CD4-positive, alpha-beta T cell treated with Interleukin-17A for 4 hours (primary cell): Measurements from ENCODE around the gene NT5C.
"Not testable (repeated sequence)": the region's sequence is repeated elsewhere in the genome, so short reads cannot be mapped to it uniquely, and the experiment has no call there.

Source experiments
- DNase-seq: peaks from one replicate; pipeline ENCODE4 v3.0.0-alpha.2; 2020; ENCODE audit warnings: mixed read lengths

NT5C gene

GRCh38 chr17:75142236-75142971 is 10.9 kb upstream of the NT5C start:
- no peak for DNase-seq

DNA sequence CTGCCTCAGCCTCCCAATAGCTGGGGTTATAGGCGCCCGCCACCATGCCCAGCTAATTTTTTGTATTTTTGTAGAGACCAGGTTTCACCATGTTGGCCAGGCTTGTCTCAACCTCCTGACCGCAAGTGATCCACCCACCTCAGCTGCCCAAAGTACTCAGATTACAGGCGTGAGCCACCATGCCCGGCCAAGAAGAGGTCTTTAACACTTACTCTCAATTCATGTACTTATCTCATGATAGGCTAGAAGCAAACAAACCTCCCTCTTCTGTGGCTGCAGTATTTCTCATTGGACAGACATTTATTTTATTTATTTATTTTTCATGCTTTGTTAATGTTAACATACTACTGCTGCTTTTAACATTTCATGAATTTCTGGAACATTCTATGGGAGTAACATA is 7.0 kb upstream of the NT5C start:
- no peak for DNase-seq

- DNase-seq, result not testable (repeated sequence)
Measured at GRCh38 chr17:75137762-75138161, 6.2 kb upstream of the NT5C start.

- DNase-seq, result no peak
Measured at GRCh38 chr17:75135946-75136345, 4.4 kb upstream of the NT5C start.

DNA sequence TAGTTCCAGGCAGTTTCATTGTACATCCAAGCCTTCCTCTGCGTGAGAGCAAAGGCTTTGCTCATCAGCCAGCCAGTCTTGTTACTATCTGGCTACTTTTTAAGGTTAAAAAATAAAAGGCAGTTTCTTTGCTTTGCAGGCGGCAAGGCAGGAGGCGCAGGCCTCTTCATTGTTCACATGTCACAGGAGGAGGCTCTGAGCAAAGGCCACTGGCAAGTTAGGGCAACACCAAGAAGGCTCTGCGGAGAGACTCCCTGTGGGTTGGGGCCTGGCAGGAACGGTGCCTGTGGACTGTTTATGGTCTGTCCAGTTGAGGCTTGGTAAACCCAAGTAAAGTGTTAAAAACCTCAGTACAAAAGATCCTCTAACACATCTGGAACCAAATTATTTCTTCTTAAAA is 3.9 kb upstream of the NT5C start:
- no peak for DNase-seq

- DNase-seq, result not testable (repeated sequence)
Measured at GRCh38 chr17:75133607-75134347, 2.2 kb upstream of the NT5C start.

- no peak for DNase-seq
Measured at GRCh38 chr17:75133001-75133400, 1.5 kb upstream of the NT5C start.

- not testable (repeated sequence) for DNase-seq
Measured at GRCh38 chr17:75132018-75133000, 767 bp upstream of the NT5C start.

- DNase-seq, result peak; percentile 62
Measured at GRCh38 chr17:75130632-75131277, 787 bp downstream of the NT5C start.

DNA sequence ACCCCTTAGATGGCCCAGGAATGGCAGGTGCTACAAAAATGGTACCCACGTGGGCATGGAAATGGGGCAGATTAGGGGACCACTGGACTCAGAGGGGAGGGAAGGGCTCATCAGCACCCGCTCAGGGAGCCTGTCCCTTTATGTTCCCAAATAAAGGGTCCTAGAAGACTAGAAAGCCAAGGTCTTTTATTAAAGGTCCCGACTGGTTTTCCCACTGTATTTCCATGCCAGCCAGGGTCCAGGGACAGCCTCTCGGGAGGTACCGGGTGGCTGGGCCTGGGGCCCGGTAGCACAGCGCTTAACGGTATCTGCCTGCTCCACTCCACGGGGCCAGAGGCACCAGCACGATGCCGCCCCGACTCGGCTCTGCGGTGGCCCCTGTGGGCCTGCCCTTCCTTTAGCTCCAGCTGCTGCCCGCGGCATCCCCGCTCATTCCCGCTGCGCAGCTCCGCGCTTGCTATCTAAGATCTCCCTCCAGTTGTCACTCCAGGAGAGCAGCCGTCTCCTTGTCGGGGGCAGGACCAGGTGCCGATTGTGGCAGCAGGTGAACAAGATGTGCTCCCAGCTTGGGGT is 1.4 kb downstream of the NT5C start:
- DNase-seq, result no peak

- no peak for DNase-seq
Measured at GRCh38 chr17:75129576-75129975, 2.0 kb downstream of the NT5C start.

DNA sequence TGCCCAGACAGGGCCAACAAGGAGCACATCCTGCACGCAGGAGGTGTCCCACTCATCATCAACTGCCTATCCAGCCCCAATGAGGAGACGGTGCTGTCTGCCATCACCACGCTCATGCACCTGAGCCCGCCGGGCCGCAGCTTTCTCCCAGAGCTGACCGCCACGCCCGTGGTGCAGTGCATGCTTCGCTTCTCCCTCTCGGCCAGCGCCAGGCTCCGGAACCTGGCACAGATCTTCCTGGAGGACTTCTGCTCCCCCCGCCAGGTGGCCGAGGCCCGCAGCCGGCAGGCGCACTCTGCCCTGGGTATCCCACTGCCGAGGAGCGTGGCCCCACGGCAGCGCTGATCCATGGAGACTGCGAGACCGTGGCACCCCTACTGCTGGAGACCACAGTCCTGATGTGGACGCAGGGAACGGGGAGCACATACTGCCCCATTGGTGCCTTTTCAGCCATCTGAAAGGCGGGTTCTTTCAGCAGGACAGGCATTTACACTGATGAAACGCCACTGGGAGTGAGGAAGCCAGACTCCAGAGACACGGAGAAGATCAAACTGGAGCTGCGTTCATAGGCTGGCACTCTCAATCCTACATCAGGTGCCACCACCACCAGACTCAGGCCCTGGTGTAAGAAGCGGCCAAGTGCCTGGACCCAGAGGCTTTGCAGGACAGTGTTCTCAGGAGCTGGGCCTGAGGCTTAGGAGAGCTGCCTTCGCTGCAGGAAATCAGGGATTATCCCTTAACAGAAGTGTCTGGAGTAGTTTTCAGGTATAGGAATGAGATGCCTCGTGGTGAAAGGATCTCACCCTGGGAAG is 2.6 kb downstream of the NT5C start:
- no peak for DNase-seq

- not testable (repeated sequence) for DNase-seq
Measured at GRCh38 chr17:75127936-75128335, 3.6 kb downstream of the NT5C start.

GRCh38 chr17:75126954-75127353 is 4.6 kb downstream of the NT5C start:
- no peak for DNase-seq

DNA sequence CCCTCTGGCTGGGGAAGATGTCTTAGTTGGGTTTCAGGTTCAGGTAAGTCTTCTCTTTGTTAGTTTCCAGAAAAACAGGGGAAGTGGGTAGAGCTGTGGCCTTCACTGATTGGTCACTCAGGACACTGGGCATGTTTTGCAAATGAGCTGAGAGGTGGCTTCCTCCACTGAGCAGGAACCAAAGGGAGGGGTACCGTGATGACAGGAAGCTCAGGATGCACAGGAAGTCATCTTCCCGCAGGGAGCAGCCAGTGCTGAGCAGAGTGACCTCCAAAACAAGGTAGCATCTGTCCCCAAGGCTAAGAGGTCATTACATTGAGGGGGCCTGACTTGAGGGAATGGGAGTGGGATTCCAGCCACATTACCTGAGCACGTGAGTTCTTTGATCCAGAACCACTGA is 5.6 kb downstream of the NT5C start:
- DNase-seq, result no peak

GRCh38 chr17:75124819-75125162 is 6.8 kb downstream of the NT5C start:
- no peak for DNase-seq

- peak; percentile 82 for DNase-seq
Measured at GRCh38 chr17:75124041-75124818, 7.3 kb downstream of the NT5C start.

- DNase-seq, result no peak
Measured at GRCh38 chr17:75118307-75118706, 13.2 kb downstream of the NT5C start.

GRCh38 chr17:75116737-75117136 is 14.8 kb downstream of the NT5C start:
- DNase-seq, result no peak

DNA sequence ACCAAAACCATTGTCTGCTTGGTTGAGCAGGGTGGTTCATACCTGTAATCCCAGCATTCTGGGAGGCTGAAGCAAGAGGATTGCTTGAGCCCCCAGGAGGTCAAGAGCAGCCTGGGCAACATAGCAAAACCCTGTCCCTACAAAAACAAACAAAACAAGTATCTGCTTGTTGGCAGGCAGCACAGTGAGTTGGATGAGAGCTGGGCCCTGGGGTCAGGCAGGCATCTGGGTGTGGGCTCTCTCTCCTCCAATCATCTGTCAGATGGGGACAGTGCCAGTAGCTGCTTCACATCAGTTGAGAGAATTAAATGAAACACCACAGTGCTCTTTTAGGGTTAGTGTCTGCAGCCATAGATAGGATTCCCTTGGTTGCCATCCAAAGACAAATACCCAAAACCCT is 16.0 kb downstream of the NT5C start:
- DNase-seq, result no peak
